Mammary epithelial cell (primary cell): Measurements from ENCODE around the gene PLEKHG4B.

ENCODE experiments used
- CTCF ChIP-seq, 2 donors: IDR thresholded peaks in 1 of 2; conservative IDR thresholded peaks in 1 of 2; 2 replicates each; pipeline ENCODE4 v1.5.1; 2011 to 2012; ENCODE audit warnings: inconsistent platforms in 2 of 2, low read length in 2 of 2, mild to moderate bottlenecking in 2 of 2, control low read depth in 1 of 2, low read depth in 1 of 2; ENCODE audit not compliant: insufficient read depth in 1 of 2; ENCODE audit errors: extremely low read depth in 1 of 2
- EZH2 ChIP-seq: IDR thresholded peaks from 2 replicates; pipeline ENCODE4 v1.6.1; 2012; ENCODE audit warnings: low read length, inconsistent platforms, borderline replicate concordance

- TF ChIP-seq EZH2: no peak
- no peak for TF ChIP-seq CTCF (conservative IDR thresholded peaks at IDR 0.05 in 1 of 2, IDR thresholded peaks at IDR 0.05 in 1 of 2; ENCODE audit: extremely low read depth in 1 of 2, insufficient read depth in 1 of 2, low read depth in 1 of 2, low read length in 2 of 2)
Observed at GRCh38 chr5:121432-121831, 29.5 kb downstream of the PLEKHG4B start.
